HEK293 (cell line): ENCODE results near the gene MED19.

ENCODE experiments used
- ZEB2 ChIP-seq: fragments of 450-650 bp; formaldehyde crosslinking; IDR thresholded peaks from 2 replicates; pipeline ENCODE4 v1.5.1; 2016; ENCODE audit warnings: missing biosample characterization, missing genetic modification characterization
- ZIC2 ChIP-seq: fragments of 450-650 bp; formaldehyde crosslinking; IDR thresholded peaks from 2 replicates; pipeline ENCODE4 v1.5.1; 2016; ENCODE audit warnings: missing biosample characterization, missing genetic modification characterization
- ZNF175 ChIP-seq: fragments of 450-650 bp; formaldehyde crosslinking; IDR thresholded peaks from 2 replicates; pipeline ENCODE4 v1.5.1; 2016; ENCODE audit warnings: missing biosample characterization, missing genetic modification characterization
- ZNF37A ChIP-seq: fragments of 450-650 bp; IDR thresholded peaks from 2 replicates; pipeline ENCODE4 v1.5.1; 2018; ENCODE audit warnings: missing biosample characterization, missing genetic modification characterization
- ZNF747 ChIP-seq: fragments of 450-650 bp; formaldehyde crosslinking; IDR thresholded peaks from 2 replicates; pipeline ENCODE4 v1.5.1; 2016; ENCODE audit warnings: missing biosample characterization, missing genetic modification characterization
- ZNF768 ChIP-seq: fragments of 450-650 bp; formaldehyde crosslinking; IDR thresholded peaks from 2 replicates; pipeline ENCODE4 v1.5.1; 2018; ENCODE audit warnings: missing biosample characterization, mild to moderate bottlenecking, missing genetic modification characterization
- ZNF785 ChIP-seq: fragments of 450-650 bp; formaldehyde crosslinking; IDR thresholded peaks from 2 replicates; pipeline ENCODE4 v1.5.1; 2016; ENCODE audit warnings: missing biosample characterization, missing genetic modification characterization
- ZSCAN23 ChIP-seq: fragments of 450-650 bp; formaldehyde crosslinking; IDR thresholded peaks from 2 replicates; pipeline ENCODE4 v1.5.1; 2016; ENCODE audit warnings: missing biosample characterization, missing genetic modification characterization
- TF ChIP-seq, protein P1 (sequence below): fragments of 450-650 bp; formaldehyde crosslinking; IDR thresholded peaks from 2 replicates; pipeline ENCODE4 v1.5.1; 2016; ENCODE audit warnings: missing biosample characterization, missing genetic modification characterization
- TF ChIP-seq, protein P2 (sequence below): fragments of 450-650 bp; formaldehyde crosslinking; IDR thresholded peaks from 2 replicates; pipeline ENCODE4 v1.5.1; 2016; ENCODE audit warnings: missing biosample characterization, missing genetic modification characterization
- TF ChIP-seq, protein P3 (sequence below): fragments of 450-650 bp; formaldehyde crosslinking; IDR thresholded peaks from 2 replicates; pipeline ENCODE4 v1.5.1; 2017; ENCODE audit warnings: missing biosample characterization, missing genetic modification characterization
- TF ChIP-seq, protein P4 (sequence below): fragments of 450-650 bp; formaldehyde crosslinking; IDR thresholded peaks from 2 replicates; pipeline ENCODE4 v1.5.1; 2016; ENCODE audit warnings: missing biosample characterization, missing genetic modification characterization
- TF ChIP-seq, protein P5 (sequence below): fragments of 450-650 bp; formaldehyde crosslinking; IDR thresholded peaks from 2 replicates; pipeline ENCODE4 v1.5.1; 2017; ENCODE audit warnings: missing biosample characterization, missing genetic modification characterization
- TF ChIP-seq, protein P6 (sequence below): fragments of 450-650 bp; formaldehyde crosslinking; IDR thresholded peaks from 2 replicates; pipeline ENCODE4 v1.5.1; 2016; ENCODE audit warnings: missing biosample characterization, missing genetic modification characterization

DNA sequence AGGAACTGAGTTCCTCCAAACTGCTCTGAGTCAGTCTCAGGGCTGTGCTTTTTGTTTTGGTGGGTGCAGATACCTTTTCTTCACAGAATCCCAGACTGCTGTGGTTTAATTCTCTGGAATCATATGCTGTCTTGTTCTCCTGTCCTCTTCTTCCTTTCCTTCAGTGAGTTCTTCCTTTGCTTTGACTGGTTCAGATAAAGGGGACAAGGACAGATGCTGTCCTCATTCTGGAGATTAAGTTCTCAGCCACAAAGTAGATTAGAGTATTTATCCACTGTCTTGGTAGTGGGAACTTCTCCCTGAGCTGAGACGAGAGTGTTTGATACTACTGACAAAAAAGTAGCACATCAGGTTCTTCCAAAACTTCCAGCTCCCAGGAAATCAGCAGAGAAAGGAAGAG lies 30.8 kb downstream of the MED19 start:
- TF ChIP-seq, protein P1, sequence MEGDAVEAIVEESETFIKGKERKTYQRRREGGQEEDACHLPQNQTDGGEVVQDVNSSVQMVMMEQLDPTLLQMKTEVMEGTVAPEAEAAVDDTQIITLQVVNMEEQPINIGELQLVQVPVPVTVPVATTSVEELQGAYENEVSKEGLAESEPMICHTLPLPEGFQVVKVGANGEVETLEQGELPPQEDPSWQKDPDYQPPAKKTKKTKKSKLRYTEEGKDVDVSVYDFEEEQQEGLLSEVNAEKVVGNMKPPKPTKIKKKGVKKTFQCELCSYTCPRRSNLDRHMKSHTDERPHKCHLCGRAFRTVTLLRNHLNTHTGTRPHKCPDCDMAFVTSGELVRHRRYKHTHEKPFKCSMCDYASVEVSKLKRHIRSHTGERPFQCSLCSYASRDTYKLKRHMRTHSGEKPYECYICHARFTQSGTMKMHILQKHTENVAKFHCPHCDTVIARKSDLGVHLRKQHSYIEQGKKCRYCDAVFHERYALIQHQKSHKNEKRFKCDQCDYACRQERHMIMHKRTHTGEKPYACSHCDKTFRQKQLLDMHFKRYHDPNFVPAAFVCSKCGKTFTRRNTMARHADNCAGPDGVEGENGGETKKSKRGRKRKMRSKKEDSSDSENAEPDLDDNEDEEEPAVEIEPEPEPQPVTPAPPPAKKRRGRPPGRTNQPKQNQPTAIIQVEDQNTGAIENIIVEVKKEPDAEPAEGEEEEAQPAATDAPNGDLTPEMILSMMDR (tag by site-specific recombination) = no peak
- TF ChIP-seq, protein P2, sequence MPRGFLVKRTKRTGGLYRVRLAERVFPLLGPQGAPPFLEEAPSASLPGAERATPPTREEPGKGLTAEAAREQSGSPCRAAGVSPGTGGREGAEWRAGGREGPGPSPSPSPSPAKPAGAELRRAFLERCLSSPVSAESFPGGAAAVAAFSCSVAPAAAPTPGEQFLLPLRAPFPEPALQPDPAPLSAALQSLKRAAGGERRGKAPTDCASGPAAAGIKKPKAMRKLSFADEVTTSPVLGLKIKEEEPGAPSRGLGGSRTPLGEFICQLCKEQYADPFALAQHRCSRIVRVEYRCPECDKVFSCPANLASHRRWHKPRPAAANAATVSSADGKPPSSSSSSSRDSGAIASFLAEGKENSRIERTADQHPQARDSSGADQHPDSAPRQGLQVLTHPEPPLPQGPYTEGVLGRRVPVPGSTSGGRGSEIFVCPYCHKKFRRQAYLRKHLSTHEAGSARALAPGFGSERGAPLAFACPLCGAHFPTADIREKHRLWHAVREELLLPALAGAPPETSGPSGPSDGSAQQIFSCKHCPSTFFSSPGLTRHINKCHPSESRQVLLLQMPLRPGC (tag by site-specific recombination) = no peak
- TF ChIP-seq, protein P3, sequence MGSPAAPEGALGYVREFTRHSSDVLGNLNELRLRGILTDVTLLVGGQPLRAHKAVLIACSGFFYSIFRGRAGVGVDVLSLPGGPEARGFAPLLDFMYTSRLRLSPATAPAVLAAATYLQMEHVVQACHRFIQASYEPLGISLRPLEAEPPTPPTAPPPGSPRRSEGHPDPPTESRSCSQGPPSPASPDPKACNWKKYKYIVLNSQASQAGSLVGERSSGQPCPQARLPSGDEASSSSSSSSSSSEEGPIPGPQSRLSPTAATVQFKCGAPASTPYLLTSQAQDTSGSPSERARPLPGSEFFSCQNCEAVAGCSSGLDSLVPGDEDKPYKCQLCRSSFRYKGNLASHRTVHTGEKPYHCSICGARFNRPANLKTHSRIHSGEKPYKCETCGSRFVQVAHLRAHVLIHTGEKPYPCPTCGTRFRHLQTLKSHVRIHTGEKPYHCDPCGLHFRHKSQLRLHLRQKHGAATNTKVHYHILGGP (tag by site-specific recombination) = no peak
- no peak for TF ChIP-seq ZNF747 (tag by site-specific recombination)
- TF ChIP-seq ZNF37A (tag by site-specific recombination) = no peak
- TF ChIP-seq, protein P4, sequence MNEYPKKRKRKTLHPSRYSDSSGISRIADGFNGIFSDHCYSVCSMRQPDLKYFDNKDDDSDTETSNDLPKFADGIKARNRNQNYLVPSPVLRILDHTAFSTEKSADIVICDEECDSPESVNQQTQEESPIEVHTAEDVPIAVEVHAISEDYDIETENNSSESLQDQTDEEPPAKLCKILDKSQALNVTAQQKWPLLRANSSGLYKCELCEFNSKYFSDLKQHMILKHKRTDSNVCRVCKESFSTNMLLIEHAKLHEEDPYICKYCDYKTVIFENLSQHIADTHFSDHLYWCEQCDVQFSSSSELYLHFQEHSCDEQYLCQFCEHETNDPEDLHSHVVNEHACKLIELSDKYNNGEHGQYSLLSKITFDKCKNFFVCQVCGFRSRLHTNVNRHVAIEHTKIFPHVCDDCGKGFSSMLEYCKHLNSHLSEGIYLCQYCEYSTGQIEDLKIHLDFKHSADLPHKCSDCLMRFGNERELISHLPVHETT (tag by site-specific recombination) = no peak
- TF ChIP-seq ZEB2 (tag by site-specific recombination) = no peak
- no peak for TF ChIP-seq ZNF175 (tag by site-specific recombination)
- TF ChIP-seq ZSCAN23 (tag by site-specific recombination) = no peak
- TF ChIP-seq ZIC2 (tag by site-specific recombination) = no peak
- TF ChIP-seq ZNF785 = no peak
- TF ChIP-seq ZNF768 (tag by site-specific recombination) = no peak
- TF ChIP-seq, protein P5, sequence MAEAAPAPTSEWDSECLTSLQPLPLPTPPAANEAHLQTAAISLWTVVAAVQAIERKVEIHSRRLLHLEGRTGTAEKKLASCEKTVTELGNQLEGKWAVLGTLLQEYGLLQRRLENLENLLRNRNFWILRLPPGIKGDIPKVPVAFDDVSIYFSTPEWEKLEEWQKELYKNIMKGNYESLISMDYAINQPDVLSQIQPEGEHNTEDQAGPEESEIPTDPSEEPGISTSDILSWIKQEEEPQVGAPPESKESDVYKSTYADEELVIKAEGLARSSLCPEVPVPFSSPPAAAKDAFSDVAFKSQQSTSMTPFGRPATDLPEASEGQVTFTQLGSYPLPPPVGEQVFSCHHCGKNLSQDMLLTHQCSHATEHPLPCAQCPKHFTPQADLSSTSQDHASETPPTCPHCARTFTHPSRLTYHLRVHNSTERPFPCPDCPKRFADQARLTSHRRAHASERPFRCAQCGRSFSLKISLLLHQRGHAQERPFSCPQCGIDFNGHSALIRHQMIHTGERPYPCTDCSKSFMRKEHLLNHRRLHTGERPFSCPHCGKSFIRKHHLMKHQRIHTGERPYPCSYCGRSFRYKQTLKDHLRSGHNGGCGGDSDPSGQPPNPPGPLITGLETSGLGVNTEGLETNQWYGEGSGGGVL (tag by site-specific recombination) = no peak
- TF ChIP-seq, protein P6, sequence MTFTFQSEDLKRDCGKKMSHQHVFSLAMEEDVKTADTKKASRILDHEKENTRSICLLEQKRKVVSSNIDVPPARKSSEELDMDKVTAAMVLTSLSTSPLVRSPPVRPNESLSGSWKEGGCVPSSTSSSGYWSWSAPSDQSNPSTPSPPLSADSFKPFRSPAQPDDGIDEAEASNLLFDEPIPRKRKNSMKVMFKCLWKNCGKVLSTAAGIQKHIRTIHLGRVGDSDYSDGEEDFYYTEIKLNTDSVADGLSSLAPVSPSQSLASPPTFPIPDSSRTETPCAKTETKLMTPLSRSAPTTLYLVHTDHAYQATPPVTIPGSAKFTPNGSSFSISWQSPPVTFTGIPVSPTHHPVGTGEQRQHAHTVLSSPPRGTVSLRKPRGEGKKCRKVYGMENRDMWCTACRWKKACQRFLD = no peak
